IMR-90 (cell line): Measurements from ENCODE around the gene OVCH1.
"Not testable (repeated sequence)": the region's sequence is repeated elsewhere in the genome, so short reads cannot be mapped to it uniquely, and the experiment has no call there.

ENCODE experiments used
- BHLHE40 ChIP-seq: fragments of 150-350 bp; IDR thresholded peaks from 2 replicates; pipeline ENCODE4 v1.6.1; 2016; ENCODE audit warnings: mild to moderate bottlenecking, low read depth, low read length
- POLR2A ChIP-seq: IDR thresholded peaks from 2 replicates; pipeline ENCODE4 v1.6.1; 2012; ENCODE audit warnings: mild to moderate bottlenecking, low read depth, low read length

DNA sequence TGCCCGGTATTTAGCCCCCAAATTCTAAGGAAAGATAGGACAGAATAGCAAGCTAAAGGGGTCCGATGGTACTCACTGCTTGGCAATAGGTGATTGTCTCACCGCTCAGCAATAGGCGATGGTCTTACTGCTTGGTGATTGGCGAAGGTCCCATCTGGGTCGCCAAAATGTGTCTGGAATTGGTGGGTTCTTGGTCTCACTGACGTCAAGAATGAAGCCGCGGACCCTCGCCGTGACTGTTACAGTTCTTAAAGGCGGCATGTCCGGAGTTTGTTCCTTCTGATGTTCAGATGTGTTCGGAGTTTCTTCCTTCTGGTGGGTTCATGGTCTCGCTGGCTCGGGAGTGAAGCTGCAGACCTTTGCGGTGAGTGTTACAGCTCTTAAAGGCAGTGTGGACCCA, 112.3 kb downstream of the OVCH1 start:
- TF ChIP-seq POLR2A, BHLHE40: not testable (repeated sequence)
